Mesenchymal stem cell (in vitro differentiated cells and primary cell): Measurements from ENCODE around the gene SLC45A2.

Source experiments
- DNase-seq: peaks from one replicate; pipeline ENCODE4 v3.0.0-alpha.2; 2013
- H2AFZ ChIP-seq: one replicate; pipeline ENCODE4 v1.6.1; 2013; ENCODE audit warnings: low read depth, mild to moderate bottlenecking, control low read depth, inconsistent platforms, low read length, moderate library complexity
- H2AK5ac ChIP-seq: 2 replicates; pipeline ENCODE4 v1.6.1; 2013; ENCODE audit warnings: low read length, moderate library complexity, mild to moderate bottlenecking, inconsistent platforms; ENCODE audit not compliant: severe bottlenecking
- H2BK120ac ChIP-seq: one replicate; pipeline ENCODE4 v1.6.1; 2013; ENCODE audit warnings: low read depth, mild to moderate bottlenecking, inconsistent platforms, low read length, moderate library complexity
- H2BK12ac ChIP-seq, 2 experiments: one replicate each; pipeline ENCODE4 v1.6.1; 2013; ENCODE audit warnings: inconsistent platforms in 2 of 2, low read length in 2 of 2, mild to moderate bottlenecking in 2 of 2, moderate library complexity in 2 of 2, control low read depth in 1 of 2
- H2BK15ac ChIP-seq: one replicate; pipeline ENCODE4 v1.6.1; 2013; ENCODE audit warnings: mild to moderate bottlenecking, low read depth, inconsistent platforms; ENCODE audit not compliant: poor library complexity, severe bottlenecking
- H2BK5ac ChIP-seq: 2 replicates; pipeline ENCODE4 v1.6.1; 2013; ENCODE audit warnings: low read depth, mild to moderate bottlenecking, low read length, control low read depth, inconsistent platforms; ENCODE audit not compliant: poor library complexity, severe bottlenecking
- H3K14ac ChIP-seq, 2 experiments: one replicate each; pipeline ENCODE4 v1.6.1; 2013; ENCODE audit warnings: inconsistent platforms in 2 of 2, low read length in 2 of 2, control low read depth in 1 of 2, mild to moderate bottlenecking in 1 of 2, moderate library complexity in 1 of 2
- H3K18ac ChIP-seq, 2 experiments: one replicate each; pipeline ENCODE4 v1.6.1; 2013; ENCODE audit warnings: inconsistent platforms in 2 of 2, low read length in 2 of 2, control low read depth in 1 of 2, low read depth in 1 of 2, mild to moderate bottlenecking in 1 of 2
- H3K23ac ChIP-seq, 2 experiments: one replicate each; pipeline ENCODE4 v1.6.1; 2013; ENCODE audit warnings: inconsistent platforms in 2 of 2, low read length in 2 of 2, mild to moderate bottlenecking in 2 of 2, moderate library complexity in 2 of 2, control low read depth in 1 of 2
- H3K27ac ChIP-seq: 2 replicates; pipeline ENCODE4 v1.5.1; 2013; ENCODE audit warnings: mild to moderate bottlenecking, moderate library complexity, low read length, control low read depth, inconsistent platforms; ENCODE audit not compliant: poor library complexity, severe bottlenecking
- H3K27me3 ChIP-seq, 2 experiments: 2 replicates each; pipeline versions ENCODE4 v1.6.1 to v1.7.0; 2013; ENCODE audit warnings: low read length in 2 of 2, mild to moderate bottlenecking in 2 of 2, moderate library complexity in 2 of 2, control low read depth in 1 of 2, inconsistent platforms in 1 of 2; ENCODE audit not compliant: control insufficient read depth in 1 of 2, insufficient read depth in 1 of 2
- H3K36me3 ChIP-seq, 2 experiments: 2 replicates each; pipeline versions ENCODE4 v1.6.1 to v1.7.0; 2013; ENCODE audit warnings: low read length in 2 of 2, control low read depth in 1 of 2, inconsistent platforms in 1 of 2, low read depth in 1 of 2, mild to moderate bottlenecking in 1 of 2; ENCODE audit not compliant: insufficient read depth in 2 of 2, control insufficient read depth in 1 of 2
- H3K4ac ChIP-seq, 2 experiments: one replicate each; pipeline ENCODE4 v1.6.1; 2013; ENCODE audit warnings: inconsistent platforms in 2 of 2, low read length in 2 of 2, mild to moderate bottlenecking in 2 of 2, moderate library complexity in 2 of 2, control low read depth in 1 of 2, low read depth in 1 of 2
- H3K4me1 ChIP-seq: 2 replicates; pipeline ENCODE4 v1.6.1; 2013; ENCODE audit warnings: low read depth, low read length, control low read depth; ENCODE audit not compliant: control insufficient read depth, insufficient read depth
- H3K4me2 ChIP-seq: 2 replicates; pipeline ENCODE4 v1.6.1; 2013; ENCODE audit warnings: low read length, mild to moderate bottlenecking, inconsistent platforms; ENCODE audit not compliant: poor library complexity, severe bottlenecking
- H3K4me3 ChIP-seq, 2 experiments: 2 replicates each; pipeline versions ENCODE4 v1.5.1 to v1.7.0; 2013; ENCODE audit warnings: low read length in 2 of 2, mild to moderate bottlenecking in 2 of 2, control low read depth in 1 of 2, low read depth in 1 of 2; ENCODE audit not compliant: insufficient read depth in 1 of 2
- H3K79me1 ChIP-seq: replicated peaks from 2 replicates; pipeline ENCODE4 v1.6.1; 2013; ENCODE audit warnings: mild to moderate bottlenecking, control low read depth, low read length, inconsistent platforms; ENCODE audit not compliant: poor library complexity, severe bottlenecking
- H3K9ac ChIP-seq: 2 replicates; pipeline ENCODE4 v1.7.0; 2013; ENCODE audit warnings: mild to moderate bottlenecking, low read length, moderate library complexity
- H3K9me3 ChIP-seq: 2 replicates; pipeline ENCODE4 v1.7.0; 2013; ENCODE audit warnings: mild to moderate bottlenecking, low read length; ENCODE audit not compliant: control insufficient read depth
- H4K8ac ChIP-seq: one replicate; pipeline ENCODE4 v1.6.1; 2013; ENCODE audit warnings: inconsistent platforms, mild to moderate bottlenecking, low read length, moderate library complexity
- H4K91ac ChIP-seq: one replicate; pipeline ENCODE4 v1.6.1; 2013; ENCODE audit warnings: mild to moderate bottlenecking, low read length, inconsistent platforms
- WGBS: methylation state at CpG from one replicate; pipeline ENCODE4 v1.1.7; 2013; ENCODE audit warnings: mixed read lengths; 5-methylcytosine and 5-hydroxymethylcytosine counted together

Gene SLC45A2

DNA sequence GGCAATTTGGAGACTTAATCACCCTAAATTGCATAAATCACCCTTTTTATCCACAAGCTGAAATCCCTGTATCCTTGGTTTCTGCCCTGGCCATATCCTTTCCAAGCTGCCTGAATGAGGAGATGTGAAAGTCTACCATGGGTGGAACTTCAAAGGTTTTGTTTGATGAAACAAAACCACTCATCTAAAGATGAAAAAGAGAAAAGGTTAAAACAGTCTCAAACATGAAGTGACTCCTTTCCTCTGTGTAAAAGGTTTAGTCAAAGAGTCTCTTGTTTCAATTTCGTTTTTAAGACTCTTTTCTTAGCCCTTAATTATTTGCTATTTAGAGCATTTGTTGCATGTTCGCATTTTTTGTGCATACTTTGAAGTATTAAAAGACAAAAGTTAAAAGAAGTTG, 11.2 kb downstream of the SLC45A2 start:
- Histone ChIP-seq H3K4me1 (no peaks in the 10 kb centered on the region), H2BK12ac (no peak overlapping the region), H3K18ac (no peak overlapping the region), H2BK120ac (no peak overlapping the region), H3K79me1 (no peaks in the 10 kb centered on the region), H3K4ac (no peak overlapping the region), H2AK5ac (no peak overlapping the region), H3K27me3 (no peaks in the 10 kb centered on the region), H3K9me3 (no peaks in the 10 kb centered on the region), H3K4me2 (no peak overlapping the region), H3K4me3 (no peak overlapping the region), H4K8ac (no peak overlapping the region), H2BK15ac (no peak overlapping the region), H4K91ac (no peak overlapping the region), H3K27ac (no peak overlapping the region), H3K14ac (no peak overlapping the region), H3K9ac (no peak overlapping the region), H3K23ac (no peak overlapping the region), H3K36me3 (no peaks in the 10 kb centered on the region), H2BK5ac (no peak overlapping the region), H2AFZ (no peak overlapping the region)
- no peak for DNase-seq
- 100% methylated on average over 2 of the region's 2 CpGs for WGBS

DNA sequence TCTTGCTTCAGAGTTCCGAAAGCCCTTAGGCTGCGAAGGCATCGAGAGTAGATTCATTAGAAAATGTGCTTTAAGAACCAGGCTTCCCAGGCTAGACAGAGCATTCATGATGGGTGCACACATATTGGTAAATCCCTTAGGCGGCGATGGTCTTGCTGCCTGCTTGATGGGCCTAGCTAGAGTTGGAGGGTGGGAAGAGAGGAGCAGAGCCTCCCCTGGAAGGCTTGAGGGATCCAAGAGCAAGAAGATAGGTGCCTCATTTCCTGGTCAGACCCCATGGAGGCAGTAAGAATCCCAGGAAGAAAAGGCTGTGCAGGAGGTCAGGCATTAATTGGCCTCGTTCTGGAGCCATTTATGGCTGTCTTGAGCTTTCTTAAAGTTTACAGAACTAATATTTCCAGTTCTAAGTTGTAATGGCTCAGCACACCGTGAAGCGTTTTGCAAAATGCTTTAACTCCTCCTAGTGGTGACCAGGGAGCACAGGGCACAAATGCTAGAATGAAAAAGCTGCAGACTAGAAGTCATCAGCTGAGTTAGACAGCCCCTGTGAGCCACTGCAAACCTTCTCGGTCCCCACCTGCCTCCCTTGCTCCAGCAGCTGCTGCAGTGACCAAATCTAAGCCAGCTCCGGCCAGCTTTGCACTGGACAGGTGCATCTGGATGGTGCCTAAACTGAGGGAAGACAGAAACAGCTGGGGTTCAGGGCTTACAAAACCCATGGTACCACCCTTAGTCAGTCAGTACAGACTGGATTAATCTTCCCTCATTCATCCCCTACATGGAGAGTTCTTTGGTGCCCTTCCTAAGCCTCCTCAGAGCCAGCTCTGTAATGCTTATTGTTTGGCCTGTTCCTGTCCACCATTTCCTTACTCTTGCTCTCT, 14.7 kb downstream of the SLC45A2 start:
- 55% methylated on average over 10 of the region's 10 CpGs for WGBS

DNA sequence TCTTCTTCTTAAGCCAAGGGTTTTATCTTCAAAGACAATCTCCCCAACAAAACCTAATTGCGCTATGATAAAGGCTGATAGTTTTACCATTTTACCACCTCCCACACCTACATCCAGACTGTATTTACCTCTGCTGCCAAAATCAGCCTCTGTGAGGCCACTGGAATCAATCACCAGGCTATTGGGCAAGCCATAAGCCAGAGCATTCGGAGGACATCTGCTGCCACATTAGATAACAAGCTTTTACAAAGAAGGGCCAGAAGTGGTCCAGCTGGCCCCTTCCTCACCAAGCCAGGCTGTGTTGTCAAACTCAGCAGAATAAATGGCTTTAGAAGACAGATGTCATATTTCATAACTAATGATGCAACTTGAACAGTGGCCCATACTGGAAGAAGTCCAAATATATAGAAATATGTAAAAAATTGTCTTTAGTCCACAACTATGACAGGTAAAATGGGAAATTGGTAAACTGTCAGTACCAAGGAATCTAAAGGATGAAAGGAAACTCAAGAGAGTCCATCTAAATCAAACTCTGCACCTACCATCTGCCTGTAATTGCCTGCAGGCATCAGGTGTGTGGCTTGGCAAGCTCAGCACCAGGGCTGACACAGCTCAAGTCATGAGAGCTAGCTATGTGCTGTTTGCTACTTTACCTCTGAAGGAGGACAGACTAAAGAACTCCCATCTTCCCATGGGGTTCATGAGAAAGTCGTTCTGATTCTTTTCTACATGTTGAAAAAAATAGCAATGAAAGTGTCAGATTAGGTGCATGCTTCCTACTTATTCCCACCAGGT, 16.1 kb downstream of the SLC45A2 start:
- no peak overlapping the region for H3K4ac ChIP-seq
- WGBS, result 96% methylated on average over 2 of the region's 3 CpGs
- no peaks in the 10 kb centered on the region for H3K9me3 ChIP-seq
- no peak overlapping the region for H2AFZ ChIP-seq
- no peak overlapping the region for H3K4me3 ChIP-seq
- H2AK5ac ChIP-seq, result no peak overlapping the region
- H3K27ac ChIP-seq, result no peak overlapping the region
- no peak overlapping the region for H4K8ac ChIP-seq
- DNase-seq, result no peak
- no peak overlapping the region for H4K91ac ChIP-seq
- H3K4me2 ChIP-seq, result no peak overlapping the region
- no peak overlapping the region for H3K9ac ChIP-seq
- H3K4me1 ChIP-seq, result no peaks in the 10 kb centered on the region
- H2BK12ac ChIP-seq, result no peak overlapping the region
- H3K14ac ChIP-seq, result no peak overlapping the region
- peaks cover 0 to 5% of the 10 kb centered on the region in 2 experiments for H3K27me3 ChIP-seq
- H3K79me1 ChIP-seq, result no peaks in the 10 kb centered on the region
- no peak overlapping the region for H3K18ac ChIP-seq
- no peak overlapping the region for H2BK5ac ChIP-seq
- no peak overlapping the region for H3K23ac ChIP-seq
- no peak overlapping the region for H2BK120ac ChIP-seq
- H3K36me3 ChIP-seq, result no peaks in the 10 kb centered on the region
- H2BK15ac ChIP-seq, result no peak overlapping the region

More for the DNA sequence above, 14.7 kb downstream of the SLC45A2 start:
- no peak overlapping the region for H2BK5ac ChIP-seq
- no peak overlapping the region for H4K91ac ChIP-seq
- H3K9ac ChIP-seq, result peak overlapping the region; percentile 7
- H2BK12ac ChIP-seq, result peak overlapping the region in 1 of 2 experiments; percentile 45
- DNase-seq, result peak; percentile 67
- no peak overlapping the region for H3K4me2 ChIP-seq
- H3K36me3 ChIP-seq, result no peaks in the 10 kb centered on the region
- no peak overlapping the region for H2BK15ac ChIP-seq
- no peak overlapping the region for H3K4me3 ChIP-seq
- no peak overlapping the region for H2BK120ac ChIP-seq
- no peak overlapping the region for H3K14ac ChIP-seq
- no peaks in the 10 kb centered on the region for H3K27me3 ChIP-seq
- no peaks in the 10 kb centered on the region for H3K9me3 ChIP-seq
- no peaks in the 10 kb centered on the region for H3K79me1 ChIP-seq
- no peak overlapping the region for H2AFZ ChIP-seq
- no peak overlapping the region for H3K23ac ChIP-seq
- no peak overlapping the region for H4K8ac ChIP-seq
- no peaks in the 10 kb centered on the region for H3K4me1 ChIP-seq
- H2AK5ac ChIP-seq, result no peak overlapping the region
- H3K4ac ChIP-seq, result no peak overlapping the region
- peak overlapping the region in 1 of 2 experiments; percentile 5 for H3K18ac ChIP-seq
- H3K27ac ChIP-seq, result no peak overlapping the region

DNA sequence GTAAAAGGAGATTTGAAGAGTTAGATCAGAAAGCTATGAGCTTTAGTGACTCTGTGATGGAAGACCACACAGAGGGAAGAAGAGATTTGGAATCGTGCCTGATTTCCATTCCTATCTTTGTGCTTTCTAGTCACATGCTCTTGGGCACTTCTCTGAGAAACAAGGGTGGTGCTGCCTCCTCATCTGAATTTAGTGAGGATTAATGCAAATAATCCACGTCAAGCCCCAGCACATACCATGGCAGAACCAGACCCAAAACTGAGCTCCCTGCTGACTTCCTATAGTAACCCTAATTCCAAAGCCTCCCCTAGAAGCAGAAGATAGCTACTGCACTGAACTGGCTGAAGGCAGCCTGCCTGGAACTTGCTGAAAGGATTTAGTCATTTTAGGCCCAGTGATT, 17.7 kb downstream of the SLC45A2 start:
- H3K23ac ChIP-seq, result no peak overlapping the region
- H2BK15ac ChIP-seq, result no peak overlapping the region
- no peaks in the 10 kb centered on the region for H3K9me3 ChIP-seq
- no peaks in the 10 kb centered on the region for H3K79me1 ChIP-seq
- H2AK5ac ChIP-seq, result no peak overlapping the region
- H3K14ac ChIP-seq, result no peak overlapping the region
- no peak overlapping the region for H3K27ac ChIP-seq
- no peak for DNase-seq
- no peak overlapping the region for H4K8ac ChIP-seq
- no peak overlapping the region for H4K91ac ChIP-seq
- H2BK120ac ChIP-seq, result no peak overlapping the region
- no peak overlapping the region for H3K4me3 ChIP-seq
- no peaks in the 10 kb centered on the region for H3K4me1 ChIP-seq
- no peak overlapping the region for H3K4me2 ChIP-seq
- no peak overlapping the region for H3K18ac ChIP-seq
- no peak overlapping the region for H3K9ac ChIP-seq
- peaks cover 0 to 5% of the 10 kb centered on the region in 2 experiments for H3K27me3 ChIP-seq
- H2AFZ ChIP-seq, result no peak overlapping the region
- no peak overlapping the region for H2BK5ac ChIP-seq
- H2BK12ac ChIP-seq, result no peak overlapping the region
- H3K36me3 ChIP-seq, result no peaks in the 10 kb centered on the region
- H3K4ac ChIP-seq, result no peak overlapping the region
- WGBS, result 88% methylated on average over 2 of the region's 2 CpGs
